Glutamatergic neuron (in vitro differentiated cells): ENCODE data around the gene GRIK3. TPM values are rescaled to one million over a fixed set of nuclear protein-coding genes. Genes with fewer than 3 reads are reported as not detected.

Experiments used
- DNase-seq: peaks from one replicate; pipeline ENCODE4 v3.0.0; 2022
- H3K27ac Mint-ChIP-seq: one replicate; pipeline ENCODE4 v1.8.0; 2020; ENCODE audit warnings: mild to moderate bottlenecking, mixed read lengths, inconsistent platforms; ENCODE audit not compliant: unreplicated experiment
- H3K27me3 Mint-ChIP-seq: one replicate; pipeline ENCODE4 v1.8.0; 2020; ENCODE audit warnings: mild to moderate bottlenecking, moderate library complexity, mixed read lengths, inconsistent platforms; ENCODE audit not compliant: unreplicated experiment
- H3K36me3 Mint-ChIP-seq: one replicate; pipeline ENCODE4 v1.8.0; 2020; ENCODE audit warnings: mild to moderate bottlenecking, mixed read lengths, inconsistent platforms; ENCODE audit not compliant: unreplicated experiment
- H3K4me1 Mint-ChIP-seq: one replicate; pipeline ENCODE4 v1.8.0; 2020; ENCODE audit warnings: mild to moderate bottlenecking, low read depth, mixed read lengths, inconsistent platforms; ENCODE audit not compliant: unreplicated experiment
- H3K4me3 Mint-ChIP-seq: one replicate; pipeline ENCODE4 v1.8.0; 2020; ENCODE audit warnings: mild to moderate bottlenecking, mixed read lengths, inconsistent platforms; ENCODE audit not compliant: unreplicated experiment
- H3K9me3 Mint-ChIP-seq: one replicate; pipeline ENCODE4 v1.8.0; 2020; ENCODE audit warnings: mild to moderate bottlenecking, moderate library complexity, mixed read lengths, inconsistent platforms; ENCODE audit not compliant: unreplicated experiment
- CTCF ChIP-seq: fragments of 200-600 bp; sonication (generic); IDR thresholded peaks from one replicate; pipeline ENCODE4 v1.5.0; 2021; ENCODE audit not compliant: partially characterized antibody, unreplicated experiment
- total RNA-seq: library from RNA; stranded (reverse); fragmentation: NEBNext Ultra II Directional; extraction: Animal tissue kit (Norgen Biotek cat#: 25700); gene quantifications from one replicate; pipeline ENCODE4 v1.2.1, GENCODE V29; 2021; ENCODE audit not compliant: unreplicated experiment

GRIK3 gene
- total RNA-seq, 1 donor from 2014 or later = 60.1 TPM

GRCh38 chr1:36992139-36992943 is 42.0 kb downstream of the GRIK3 start:
- TF ChIP-seq CTCF = no peak
- H3K4me1 Mint-ChIP-seq = peaks cover 3% of the 10 kb centered on the region
- H3K36me3 Mint-ChIP-seq = no peaks in the 10 kb centered on the region
- H3K9me3 Mint-ChIP-seq = peaks cover 7% of the 10 kb centered on the region
- no peak overlapping the region for H3K27ac Mint-ChIP-seq
- H3K27me3 Mint-ChIP-seq = peaks cover 8% of the 10 kb centered on the region
- H3K4me3 Mint-ChIP-seq = no peak overlapping the region
- DNase-seq = no peak

GRCh38 chr1:36991551-36991950 is 42.8 kb downstream of the GRIK3 start:
- peaks cover 7% of the 10 kb centered on the region for H3K9me3 Mint-ChIP-seq
- H3K36me3 Mint-ChIP-seq = no peaks in the 10 kb centered on the region
- no peak for DNase-seq
- peaks cover 8% of the 10 kb centered on the region for H3K27me3 Mint-ChIP-seq
- no peak overlapping the region for H3K4me3 Mint-ChIP-seq
- H3K4me1 Mint-ChIP-seq = peaks cover 3% of the 10 kb centered on the region
- no peak overlapping the region for H3K27ac Mint-ChIP-seq
- no peak for TF ChIP-seq CTCF

GRCh38 chr1:36990928-36991327 is 43.4 kb downstream of the GRIK3 start:
- no peak overlapping the region for H3K27ac Mint-ChIP-seq
- peaks cover 7% of the 10 kb centered on the region for H3K9me3 Mint-ChIP-seq
- peaks cover 4% of the 10 kb centered on the region for H3K36me3 Mint-ChIP-seq
- peaks cover 12% of the 10 kb centered on the region for H3K27me3 Mint-ChIP-seq
- H3K4me1 Mint-ChIP-seq = peaks cover 3% of the 10 kb centered on the region
- H3K4me3 Mint-ChIP-seq = no peak overlapping the region
- TF ChIP-seq CTCF = no peak
- DNase-seq = no peak

- Mint-ChIP-seq H3K27ac (no peak overlapping the region), H3K36me3 (peaks cover 4% of the 10 kb centered on the region)
These were observed 45.1 kb downstream of the GRIK3 start for GRCh38 chr1:36989241-36989640.

More at GRCh38 chr1:36989241-36989640, 45.1 kb downstream of the GRIK3 start:
- DNase-seq = no peak
- Mint-ChIP-seq H3K9me3 (peaks cover 7% of the 10 kb centered on the region), H3K4me3 (no peak overlapping the region), H3K4me1 (no peaks in the 10 kb centered on the region), H3K27me3 (peaks cover 15% of the 10 kb centered on the region)
- TF ChIP-seq CTCF = no peak
